Type B pancreatic cell (in vitro differentiated cells): ENCODE measurements around the gene SRPX. TPM values are rescaled to one million over a fixed set of nuclear protein-coding genes. Genes with fewer than 3 reads are reported as not detected.

Experiments used
- DNase-seq: peaks from one replicate; pipeline ENCODE4 v3.0.0; 2021; ENCODE audit warnings: mixed read lengths; ENCODE audit not compliant: unreplicated experiment; ENCODE audit errors: extremely low spot score
- H3K27ac Mint-ChIP-seq: 2 replicates; pipeline ENCODE4 v1.8.0; 2021; ENCODE audit warnings: mild to moderate bottlenecking, mixed read lengths
- H3K27me3 Mint-ChIP-seq: 2 replicates; pipeline ENCODE4 v1.8.0; 2021; ENCODE audit warnings: mixed read lengths
- H3K36me3 Mint-ChIP-seq: 2 replicates; pipeline ENCODE4 v1.8.0; 2021; ENCODE audit warnings: mixed read lengths
- H3K4me1 Mint-ChIP-seq: one replicate; pipeline ENCODE4 v1.8.0; 2021; ENCODE audit warnings: mixed read lengths; ENCODE audit not compliant: unreplicated experiment
- H3K4me3 Mint-ChIP-seq: 2 replicates; pipeline ENCODE4 v1.8.0; 2021; ENCODE audit warnings: mild to moderate bottlenecking, mixed read lengths
- H3K9me3 Mint-ChIP-seq: 2 replicates; pipeline ENCODE4 v1.8.0; 2021; ENCODE audit warnings: mixed read lengths
- CTCF ChIP-seq: fragments of 200-600 bp; sonication (generic); conservative IDR thresholded peaks from 2 replicates; pipeline ENCODE4 v1.5.0; 2021; ENCODE audit warnings: antibody characterized with exemption, mild to moderate bottlenecking
- total RNA-seq: library from RNA; stranded (reverse); gene quantifications from 2 replicates; pipeline ENCODE4 v1.2.1, GENCODE V29; 2021; ENCODE audit warnings: low replicate concordance

SRPX gene
- total RNA-seq, 1 donor from 2014 or later = 8.4 TPM

GRCh38 chrX:38112566-38112965, 108.1 kb downstream of the SRPX start:
- Mint-ChIP-seq H3K36me3 (no peaks in the 10 kb centered on the region), H3K4me1 (no peaks in the 10 kb centered on the region), H3K27ac (no peak overlapping the region), H3K27me3 (no peaks in the 10 kb centered on the region), H3K9me3 (no peaks in the 10 kb centered on the region), H3K4me3 (no peak overlapping the region)
- no peak for TF ChIP-seq CTCF
- no peak for DNase-seq

GRCh38 chrX:38111196-38111595, 109.5 kb downstream of the SRPX start:
- H3K27ac Mint-ChIP-seq = no peak overlapping the region
- DNase-seq = no peak
- no peaks in the 10 kb centered on the region for H3K27me3 Mint-ChIP-seq
- no peaks in the 10 kb centered on the region for H3K4me1 Mint-ChIP-seq
- no peaks in the 10 kb centered on the region for H3K36me3 Mint-ChIP-seq
- H3K4me3 Mint-ChIP-seq = no peak overlapping the region
- TF ChIP-seq CTCF = no peak
- no peaks in the 10 kb centered on the region for H3K9me3 Mint-ChIP-seq

- Mint-ChIP-seq H3K4me1 (no peaks in the 10 kb centered on the region), H3K4me3 (no peak overlapping the region), H3K9me3 (no peaks in the 10 kb centered on the region), H3K36me3 (no peaks in the 10 kb centered on the region), H3K27me3 (no peaks in the 10 kb centered on the region), H3K27ac (no peak overlapping the region)
- no peak for TF ChIP-seq CTCF
- DNase-seq = no peak
Observed at GRCh38 chrX:38110231-38110630, 110.4 kb downstream of the SRPX start.

GRCh38 chrX:38109042-38109898, 111.4 kb downstream of the SRPX start:
- no peaks in the 10 kb centered on the region for H3K27me3 Mint-ChIP-seq
- no peaks in the 10 kb centered on the region for H3K36me3 Mint-ChIP-seq
- DNase-seq = no peak
- TF ChIP-seq CTCF = no peak
- no peak overlapping the region for H3K4me3 Mint-ChIP-seq
- H3K4me1 Mint-ChIP-seq = no peaks in the 10 kb centered on the region
- no peaks in the 10 kb centered on the region for H3K9me3 Mint-ChIP-seq
- no peak overlapping the region for H3K27ac Mint-ChIP-seq

GRCh38 chrX:38108364-38108763, 112.3 kb downstream of the SRPX start:
- Mint-ChIP-seq H3K27ac (no peak overlapping the region), H3K4me1 (no peaks in the 10 kb centered on the region), H3K4me3 (no peak overlapping the region), H3K36me3 (no peaks in the 10 kb centered on the region), H3K27me3 (no peaks in the 10 kb centered on the region), H3K9me3 (no peaks in the 10 kb centered on the region)
- no peak for TF ChIP-seq CTCF
- DNase-seq = no peak
